BLaER1 treated with 17β-estradiol and CSF1 and Interleukin-3, amounts not matched to agents 10 nM and 100 nM (cell line): ENCODE results near the gene MAGI1.

ENCODE experiments used
- H3K27ac ChIP-seq, 11 experiments: shearing (Covaris generic); formaldehyde crosslinking; 2 replicates each; pipeline ENCODE4 v1.8.1; 2022
- H3K27me3 ChIP-seq, 11 experiments: shearing (Covaris generic); formaldehyde crosslinking; 2 replicates each; pipeline ENCODE4 v1.8.1; 2022
- H3K36me3 ChIP-seq, 11 experiments: shearing (Covaris generic); formaldehyde crosslinking; 2 replicates each; pipeline ENCODE4 v1.8.1; 2022
- H3K4me1 ChIP-seq, 10 experiments: shearing (Covaris generic); formaldehyde crosslinking; 2 replicates each; pipeline ENCODE4 v1.8.1; 2022
- H3K4me2 ChIP-seq, 11 experiments: shearing (Covaris generic); formaldehyde crosslinking; 2 replicates each; pipeline ENCODE4 v1.8.1; 2022
- H3K4me3 ChIP-seq, 10 experiments: shearing (Covaris generic); formaldehyde crosslinking; 2 replicates each; pipeline ENCODE4 v1.8.1; 2022
- H3K9ac ChIP-seq, 11 experiments: shearing (Covaris generic); formaldehyde crosslinking; 2 replicates each; pipeline ENCODE4 v1.8.1; 2022
- H3K9me3 ChIP-seq, 11 experiments: shearing (Covaris generic); formaldehyde crosslinking; replicated peaks in 1 of 11; 2 replicates each; pipeline ENCODE4 v1.8.1; 2022
- H4K20me1 ChIP-seq, 11 experiments: shearing (Covaris generic); formaldehyde crosslinking; 2 replicates each; pipeline ENCODE4 v1.8.1; 2022
- Cebpa-rat ChIP-seq, 11 experiments: shearing (Covaris generic); IDR thresholded peaks; 2 replicates each; pipeline ENCODE4 v1.8.1; 2022

MAGI1 gene

DNA sequence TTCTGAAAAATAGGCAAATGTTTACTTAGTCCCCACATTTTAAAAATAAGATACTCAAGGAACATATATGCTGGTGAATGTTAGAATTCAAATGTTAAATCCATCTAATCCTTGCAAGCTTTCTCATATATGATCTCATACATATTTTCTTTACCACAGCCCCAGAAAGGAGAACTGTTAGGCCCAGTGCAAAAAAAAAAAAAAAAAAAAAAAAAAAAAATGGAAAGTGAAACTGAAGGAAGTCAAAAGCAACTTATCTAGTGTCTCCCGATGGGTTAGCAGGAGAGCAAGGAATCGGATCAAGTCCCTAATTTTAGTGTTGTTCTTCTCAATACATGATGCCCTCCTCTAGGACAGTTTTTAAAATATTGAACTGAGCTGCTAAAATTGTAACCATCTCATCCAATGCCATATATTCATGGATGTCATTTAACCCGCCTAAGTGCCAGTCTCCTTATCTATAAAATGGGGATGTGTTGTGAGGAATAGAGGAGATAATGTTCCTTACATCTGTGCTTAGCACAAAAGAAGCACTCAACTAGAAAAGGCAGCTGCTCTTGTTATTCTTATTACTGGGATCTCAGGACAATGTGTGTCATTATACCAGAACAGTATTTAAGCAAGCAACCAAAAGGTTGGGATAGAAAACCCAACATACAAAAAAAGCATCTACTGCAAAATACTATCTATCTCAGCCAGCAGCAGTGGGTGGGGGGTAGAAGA, 279.7 kb downstream of the MAGI1 start:
- Histone ChIP-seq H3K4me3 (no peak overlapping the region), H3K4me1 (peaks cover 0 to 10% (median 0%) of the 10 kb centered on the region in 10 experiments; a peak in 1 of 20 replicates), H3K36me3 (no peaks in the 10 kb centered on the region), H3K27me3 (no peaks in the 10 kb centered on the region), H4K20me1 (no peaks in the 10 kb centered on the region), H3K27ac (no peak overlapping the region), H3K4me2 (peak overlapping the region in 5 of 11 experiments; percentile 3 to 52 (median 12); a peak in 6 of 22 replicates), H3K9me3 (no peaks in the 10 kb centered on the region; a peak in 1 of 22 replicates), H3K9ac (no peak overlapping the region)
- TF ChIP-seq Cebpa-rat (IDR thresholded peaks at IDR 0.05) = no peak

DNA sequence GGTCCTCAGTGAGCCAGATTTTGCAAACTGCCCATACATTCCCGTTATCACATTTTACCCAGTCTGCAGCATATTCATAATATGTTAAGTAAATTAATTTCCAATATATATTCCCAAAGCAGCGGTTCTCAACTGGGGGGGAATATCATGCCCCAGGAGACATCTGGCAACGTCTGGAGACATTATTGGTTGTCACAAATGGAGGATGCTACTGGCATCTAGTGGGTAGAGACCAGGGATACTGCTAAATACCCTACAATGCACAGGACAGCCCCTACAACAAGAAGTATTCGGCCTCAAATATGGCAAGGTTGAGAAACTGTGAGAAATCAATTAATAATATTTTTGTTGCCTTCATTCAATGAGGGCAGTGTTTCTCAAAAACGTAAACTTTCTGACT, 280.3 kb downstream of the MAGI1 start:
- no peak overlapping the region for H3K27ac ChIP-seq
- H4K20me1 ChIP-seq = no peaks in the 10 kb centered on the region
- H3K9me3 ChIP-seq = peaks cover 0 to 2% (median 0%) of the 10 kb centered on the region in 11 experiments; a peak in 2 of 22 replicates
- H3K4me2 ChIP-seq = no peak overlapping the region; a peak in 2 of 22 replicates
- no peak for TF ChIP-seq Cebpa-rat (IDR thresholded peaks at IDR 0.05)
- H3K27me3 ChIP-seq = no peaks in the 10 kb centered on the region
- no peak overlapping the region for H3K9ac ChIP-seq
- H3K4me1 ChIP-seq = peaks cover 0 to 10% (median 0%) of the 10 kb centered on the region in 10 experiments; a peak in 1 of 20 replicates
- H3K4me3 ChIP-seq = no peak overlapping the region
- no peaks in the 10 kb centered on the region for H3K36me3 ChIP-seq

DNA sequence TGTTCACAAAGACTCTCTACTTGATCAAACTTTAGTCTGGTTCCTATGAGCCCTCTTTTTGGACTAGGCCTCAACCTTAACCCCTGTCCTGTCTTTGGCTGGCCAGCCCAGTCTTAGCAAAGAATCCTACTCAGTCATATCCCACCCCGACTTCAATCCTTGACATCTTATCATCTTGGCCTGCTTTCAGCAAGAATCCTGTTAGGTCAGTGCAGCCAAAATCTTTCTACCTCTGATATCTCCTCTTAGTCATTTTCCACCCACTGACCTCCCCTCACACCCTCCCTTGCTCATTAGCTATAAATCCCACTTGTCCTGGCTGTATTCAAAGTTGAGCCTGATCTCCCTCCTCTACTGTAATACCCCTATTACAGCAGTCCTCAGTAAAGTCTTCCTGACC, 286.1 kb downstream of the MAGI1 start:
- TF ChIP-seq Cebpa-rat (IDR thresholded peaks at IDR 0.05) = no peak
- H3K36me3 ChIP-seq = no peaks in the 10 kb centered on the region
- H4K20me1 ChIP-seq = no peaks in the 10 kb centered on the region
- peaks cover 0 to 11% (median 4%) of the 10 kb centered on the region in 11 experiments; a peak in 7 of 22 replicates for H3K9me3 ChIP-seq
- no peak overlapping the region for H3K27ac ChIP-seq
- H3K4me1 ChIP-seq = no peaks in the 10 kb centered on the region
- H3K9ac ChIP-seq = no peak overlapping the region
- H3K27me3 ChIP-seq = no peaks in the 10 kb centered on the region
- H3K4me3 ChIP-seq = no peak overlapping the region
- no peak overlapping the region for H3K4me2 ChIP-seq

DNA sequence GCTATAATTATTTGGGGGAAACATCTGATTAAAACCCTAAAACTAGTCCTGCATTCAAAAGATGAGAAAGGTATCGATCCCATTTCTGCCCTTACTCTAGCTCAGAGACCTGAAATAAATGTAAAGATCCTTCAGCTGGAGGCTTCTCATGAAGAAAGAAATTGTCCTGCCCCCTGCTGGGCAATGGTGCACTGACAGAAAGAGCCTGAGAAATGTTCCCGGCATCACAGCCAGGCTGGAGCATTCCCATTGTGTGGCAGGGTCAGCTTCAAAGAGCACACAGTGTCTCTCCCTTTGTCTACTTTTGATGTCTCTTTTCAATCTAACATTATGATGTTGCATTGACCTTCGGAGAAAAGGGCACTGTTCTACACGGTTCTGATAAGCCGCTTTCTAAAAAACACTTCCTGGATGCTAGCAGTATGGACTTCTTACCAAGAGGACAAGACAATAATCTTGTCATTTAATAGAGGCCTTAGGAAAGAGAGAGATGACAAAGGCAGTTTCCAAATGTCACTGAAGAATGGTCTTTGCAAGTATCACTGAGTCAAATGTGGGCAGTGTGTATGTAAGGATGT, 287.5 kb downstream of the MAGI1 start:
- no peak for TF ChIP-seq Cebpa-rat (IDR thresholded peaks at IDR 0.05)
- H3K9ac ChIP-seq = no peak overlapping the region
- H3K4me3 ChIP-seq = no peak overlapping the region
- no peak overlapping the region for H3K4me2 ChIP-seq
- peaks cover 0 to 11% (median 4%) of the 10 kb centered on the region in 11 experiments; a peak in 7 of 22 replicates for H3K9me3 ChIP-seq
- no peaks in the 10 kb centered on the region for H3K27me3 ChIP-seq
- no peak overlapping the region for H3K27ac ChIP-seq
- H4K20me1 ChIP-seq = no peaks in the 10 kb centered on the region
- no peaks in the 10 kb centered on the region for H3K36me3 ChIP-seq
- no peaks in the 10 kb centered on the region for H3K4me1 ChIP-seq

DNA sequence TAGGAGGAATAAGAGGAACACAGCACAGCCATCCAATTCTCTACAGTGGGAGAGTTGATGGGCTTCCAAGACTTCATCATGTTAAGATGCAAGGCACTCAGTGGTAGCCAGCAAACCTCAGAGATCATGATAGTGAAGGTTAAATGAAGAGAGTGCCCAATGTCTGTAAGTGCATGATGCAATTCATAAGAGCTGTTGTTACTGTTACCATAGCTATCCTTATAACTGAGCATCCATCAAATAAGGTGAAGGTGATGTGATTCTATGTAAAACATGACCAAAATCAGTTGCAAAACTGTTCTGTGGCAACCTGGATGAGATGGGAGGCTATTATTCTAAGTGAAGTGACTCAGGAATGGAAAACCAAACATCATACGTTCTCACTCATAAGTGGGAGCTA, 289.7 kb downstream of the MAGI1 start:
- H4K20me1 ChIP-seq = no peaks in the 10 kb centered on the region
- no peak overlapping the region for H3K4me3 ChIP-seq
- H3K4me1 ChIP-seq = no peaks in the 10 kb centered on the region
- no peaks in the 10 kb centered on the region for H3K36me3 ChIP-seq
- H3K9me3 ChIP-seq = peaks cover 0 to 11% (median 4%) of the 10 kb centered on the region in 11 experiments; a peak in 7 of 22 replicates
- no peak overlapping the region for H3K9ac ChIP-seq
- TF ChIP-seq Cebpa-rat (IDR thresholded peaks at IDR 0.05) = no peak
- no peak overlapping the region for H3K4me2 ChIP-seq
- H3K27ac ChIP-seq = no peak overlapping the region
- no peaks in the 10 kb centered on the region for H3K27me3 ChIP-seq

DNA sequence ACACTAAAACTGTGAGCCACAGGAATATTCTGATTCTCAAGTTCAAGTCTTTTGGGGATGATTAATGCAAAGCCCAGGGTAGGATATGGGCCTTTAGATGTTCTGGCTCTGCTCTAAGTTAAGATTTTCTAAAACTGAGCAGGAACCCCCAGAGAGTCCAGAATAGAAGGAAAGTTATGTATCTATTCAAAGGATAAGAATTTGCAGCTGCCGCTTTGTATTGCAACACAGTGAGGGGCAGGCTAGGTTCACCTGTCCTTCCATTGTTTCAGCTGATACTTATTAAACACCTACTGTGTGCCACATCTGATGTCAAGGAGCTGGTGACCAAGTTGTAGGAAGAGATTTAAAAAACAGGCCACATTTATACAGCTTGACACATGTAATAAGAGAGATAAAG, 290.4 kb downstream of the MAGI1 start:
- H3K27ac ChIP-seq = no peak overlapping the region
- H3K36me3 ChIP-seq = no peaks in the 10 kb centered on the region
- H4K20me1 ChIP-seq = no peaks in the 10 kb centered on the region
- no peak overlapping the region for H3K4me2 ChIP-seq
- peaks cover 0 to 8% (median 4%) of the 10 kb centered on the region in 11 experiments; a peak in 7 of 22 replicates for H3K9me3 ChIP-seq
- H3K9ac ChIP-seq = no peak overlapping the region
- H3K27me3 ChIP-seq = no peaks in the 10 kb centered on the region
- TF ChIP-seq Cebpa-rat (IDR thresholded peaks at IDR 0.05) = no peak
- no peaks in the 10 kb centered on the region for H3K4me1 ChIP-seq
- no peak overlapping the region for H3K4me3 ChIP-seq

DNA sequence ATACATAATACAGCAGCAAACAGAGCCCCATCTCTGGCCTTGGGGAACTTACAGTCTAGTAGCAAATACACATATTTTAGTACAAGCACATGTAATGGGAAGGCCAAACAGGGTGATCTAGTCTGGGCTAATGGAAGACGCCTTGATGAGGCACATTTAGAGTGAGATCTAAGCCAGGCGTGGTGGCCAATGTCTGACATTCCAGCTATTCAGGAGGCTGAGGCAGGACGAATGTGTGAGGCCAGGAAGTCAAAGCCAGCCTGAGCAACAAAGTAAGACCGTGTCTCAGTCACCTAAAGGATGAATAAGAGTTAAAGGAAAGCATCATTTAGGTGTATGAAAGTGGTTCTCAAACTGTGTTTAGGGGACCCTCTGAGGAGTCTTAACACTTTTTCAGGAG, 291.9 kb downstream of the MAGI1 start:
- H3K27ac ChIP-seq = no peak overlapping the region
- H3K27me3 ChIP-seq = no peaks in the 10 kb centered on the region
- no peaks in the 10 kb centered on the region for H4K20me1 ChIP-seq
- TF ChIP-seq Cebpa-rat (IDR thresholded peaks at IDR 0.05) = no peak
- no peaks in the 10 kb centered on the region for H3K36me3 ChIP-seq
- no peak overlapping the region for H3K4me3 ChIP-seq
- H3K4me1 ChIP-seq = no peaks in the 10 kb centered on the region
- H3K9ac ChIP-seq = no peak overlapping the region
- peaks cover 0 to 6% (median 0%) of the 10 kb centered on the region in 11 experiments; a peak in 2 of 22 replicates for H3K9me3 ChIP-seq
- no peak overlapping the region for H3K4me2 ChIP-seq

DNA sequence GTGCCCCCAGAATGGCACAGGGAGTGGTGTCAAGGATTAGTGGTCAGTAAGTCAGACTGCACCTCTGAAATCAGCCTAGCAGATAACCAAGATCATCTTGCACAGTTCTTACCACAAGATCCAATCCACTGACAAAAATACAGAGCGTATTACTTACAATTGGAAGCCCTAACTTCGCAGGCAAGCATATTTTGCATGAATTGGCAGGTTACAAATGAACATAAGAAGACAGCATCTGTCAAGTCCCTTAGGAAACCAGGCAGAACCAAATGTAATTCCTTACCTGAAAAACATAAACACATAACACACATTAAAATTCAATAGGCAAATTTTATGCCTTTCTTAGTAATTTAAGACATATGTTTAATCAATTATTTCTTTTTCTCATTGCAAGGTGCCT, 293.4 kb downstream of the MAGI1 start:
- no peak for TF ChIP-seq Cebpa-rat (IDR thresholded peaks at IDR 0.05)
- Histone ChIP-seq H4K20me1 (no peaks in the 10 kb centered on the region), H3K9ac (no peak overlapping the region), H3K27ac (no peak overlapping the region), H3K27me3 (no peaks in the 10 kb centered on the region), H3K4me1 (no peaks in the 10 kb centered on the region), H3K36me3 (no peaks in the 10 kb centered on the region), H3K4me2 (no peak overlapping the region), H3K4me3 (no peak overlapping the region), H3K9me3 (peaks cover 0 to 9% (median 0%) of the 10 kb centered on the region in 11 experiments; a peak in 2 of 22 replicates)

DNA sequence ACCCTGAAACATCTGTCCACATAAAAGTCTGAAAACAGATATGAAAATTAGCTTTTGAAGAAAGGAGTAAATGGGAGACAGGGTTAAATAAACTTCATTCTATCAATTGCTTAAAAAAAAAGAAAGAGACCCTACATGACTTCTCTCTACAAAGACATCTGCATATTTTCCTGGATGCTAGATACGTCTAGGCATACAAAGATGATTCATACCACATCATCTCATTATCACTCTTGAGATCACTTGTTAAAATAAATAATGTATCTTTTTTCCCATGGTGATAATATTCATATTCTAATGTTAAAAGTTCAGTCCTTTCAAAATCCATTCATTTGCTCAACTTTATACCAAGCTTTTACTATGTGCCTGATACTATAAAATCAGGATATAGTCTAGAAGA, 295.8 kb downstream of the MAGI1 start:
- no peak overlapping the region for H3K4me3 ChIP-seq
- H3K27ac ChIP-seq = no peak overlapping the region
- H3K9ac ChIP-seq = no peak overlapping the region
- no peaks in the 10 kb centered on the region for H3K4me1 ChIP-seq
- no peak for TF ChIP-seq Cebpa-rat (IDR thresholded peaks at IDR 0.05)
- H3K9me3 ChIP-seq = peaks cover 0 to 23% (median 8%) of the 10 kb centered on the region in 11 experiments; a peak in 8 of 22 replicates
- H3K4me2 ChIP-seq = no peak overlapping the region
- peaks cover 0 to 3% (median 0%) of the 10 kb centered on the region in 11 experiments; a peak in 1 of 22 replicates for H3K36me3 ChIP-seq
- H3K27me3 ChIP-seq = no peaks in the 10 kb centered on the region
- H4K20me1 ChIP-seq = no peaks in the 10 kb centered on the region
